CD4-positive, alpha-beta T cell treated with Interferon alpha-2 for 1 hour (primary cell): ENCODE measurements around the gene GCNT3.
"Not testable (repeated sequence)": the region's sequence is repeated elsewhere in the genome, so short reads cannot be mapped to it uniquely, and the experiment has no call there.

Experiments used
- DNase-seq, 2 donors: peaks; one replicate each; pipeline ENCODE4 v3.0.0-alpha.2; 2020 to 2022

The GCNT3 gene

GRCh38 chr15:59622289-59622688 lies 10.7 kb downstream of the GCNT3 start:
- DNase-seq = peak; percentile 7 to 23

GRCh38 chr15:59632714-59633113 lies 21.1 kb downstream of the GCNT3 start:
- no peak for DNase-seq

- no peak for DNase-seq
These were observed 24.6 kb downstream of the GCNT3 start for GRCh38 chr15:59636184-59636583.

GRCh38 chr15:59637507-59637906 lies 25.9 kb downstream of the GCNT3 start:
- not testable (repeated sequence) for DNase-seq

- DNase-seq = no peak
These were observed 30.8 kb downstream of the GCNT3 start for GRCh38 chr15:59642351-59642750.

GRCh38 chr15:59644756-59645155 lies 33.2 kb downstream of the GCNT3 start:
- DNase-seq = no peak

- DNase-seq = not testable (repeated sequence)
These were observed 34.2 kb downstream of the GCNT3 start for GRCh38 chr15:59645812-59646211.

GRCh38 chr15:59646277-59646676 lies 34.7 kb downstream of the GCNT3 start:
- DNase-seq = no peak

- no peak for DNase-seq
These were observed 35.5 kb downstream of the GCNT3 start for GRCh38 chr15:59647085-59647484.

GRCh38 chr15:59649603-59650002 lies 38.0 kb downstream of the GCNT3 start:
- no peak for DNase-seq

GRCh38 chr15:59654046-59654445 lies 42.5 kb downstream of the GCNT3 start:
- no peak for DNase-seq

- peak; percentile 91 to 93 for DNase-seq
These were observed 45.5 kb downstream of the GCNT3 start, which contains the start of gene GTF2A2 for GRCh38 chr15:59656897-59657634. GTF2A2 (minus strand) TSS chr15:59657515; CDS start chr15:59652277, 5,238 bp downstream.

- DNase-seq = no peak
These were observed 46.1 kb downstream of the GCNT3 start for GRCh38 chr15:59657635-59658125.

GRCh38 chr15:59659366-59659765 lies 47.8 kb downstream of the GCNT3 start:
- no peak for DNase-seq

- DNase-seq = no peak
These were observed 50.7 kb downstream of the GCNT3 start for GRCh38 chr15:59662260-59662659.

- DNase-seq = no peak
These were observed 57.0 kb downstream of the GCNT3 start for GRCh38 chr15:59668556-59668955.
